ENCODE data around the gene FOXD3. TPM values are rescaled to one million over a fixed set of nuclear protein-coding genes. Genes with fewer than 3 reads are reported as not detected.

FOXD3 gene
- total and polyA plus RNA-seq, 11 donors = 0.03 to 0.81 (median 0.26) TPM; not detected in 1

GRCh38 chr1:63276624-63277023 is 45.7 kb upstream of the FOXD3 start:
- H3K4me1 ChIP-seq = no peaks in the 10 kb centered on the region
- no peaks in the 10 kb centered on the region for H3K9me3 ChIP-seq
- TF ChIP-seq, protein P1, sequence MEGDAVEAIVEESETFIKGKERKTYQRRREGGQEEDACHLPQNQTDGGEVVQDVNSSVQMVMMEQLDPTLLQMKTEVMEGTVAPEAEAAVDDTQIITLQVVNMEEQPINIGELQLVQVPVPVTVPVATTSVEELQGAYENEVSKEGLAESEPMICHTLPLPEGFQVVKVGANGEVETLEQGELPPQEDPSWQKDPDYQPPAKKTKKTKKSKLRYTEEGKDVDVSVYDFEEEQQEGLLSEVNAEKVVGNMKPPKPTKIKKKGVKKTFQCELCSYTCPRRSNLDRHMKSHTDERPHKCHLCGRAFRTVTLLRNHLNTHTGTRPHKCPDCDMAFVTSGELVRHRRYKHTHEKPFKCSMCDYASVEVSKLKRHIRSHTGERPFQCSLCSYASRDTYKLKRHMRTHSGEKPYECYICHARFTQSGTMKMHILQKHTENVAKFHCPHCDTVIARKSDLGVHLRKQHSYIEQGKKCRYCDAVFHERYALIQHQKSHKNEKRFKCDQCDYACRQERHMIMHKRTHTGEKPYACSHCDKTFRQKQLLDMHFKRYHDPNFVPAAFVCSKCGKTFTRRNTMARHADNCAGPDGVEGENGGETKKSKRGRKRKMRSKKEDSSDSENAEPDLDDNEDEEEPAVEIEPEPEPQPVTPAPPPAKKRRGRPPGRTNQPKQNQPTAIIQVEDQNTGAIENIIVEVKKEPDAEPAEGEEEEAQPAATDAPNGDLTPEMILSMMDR (IDR thresholded peaks at IDR 0.05) = no peak
- no peak for TF ChIP-seq POLR2A (IDR thresholded peaks at IDR 0.05)
- DNase-seq (no peak), ATAC-seq (no peak)
- intact Hi-C loops (cut with DNase I) = no loop called here
- H3K36me3 ChIP-seq = no peaks in the 10 kb centered on the region
- 45 to 68% (median 50%) methylated on average over 8 of the region's 8 CpGs for WGBS, 4 donors
- H3K27me3 ChIP-seq = peaks cover 0 to 46% (median 8%) of the 10 kb centered on the region in 9 donors
- H3K27ac ChIP-seq = no peak overlapping the region
- no peak overlapping the region for H3K4me3 ChIP-seq

DNA sequence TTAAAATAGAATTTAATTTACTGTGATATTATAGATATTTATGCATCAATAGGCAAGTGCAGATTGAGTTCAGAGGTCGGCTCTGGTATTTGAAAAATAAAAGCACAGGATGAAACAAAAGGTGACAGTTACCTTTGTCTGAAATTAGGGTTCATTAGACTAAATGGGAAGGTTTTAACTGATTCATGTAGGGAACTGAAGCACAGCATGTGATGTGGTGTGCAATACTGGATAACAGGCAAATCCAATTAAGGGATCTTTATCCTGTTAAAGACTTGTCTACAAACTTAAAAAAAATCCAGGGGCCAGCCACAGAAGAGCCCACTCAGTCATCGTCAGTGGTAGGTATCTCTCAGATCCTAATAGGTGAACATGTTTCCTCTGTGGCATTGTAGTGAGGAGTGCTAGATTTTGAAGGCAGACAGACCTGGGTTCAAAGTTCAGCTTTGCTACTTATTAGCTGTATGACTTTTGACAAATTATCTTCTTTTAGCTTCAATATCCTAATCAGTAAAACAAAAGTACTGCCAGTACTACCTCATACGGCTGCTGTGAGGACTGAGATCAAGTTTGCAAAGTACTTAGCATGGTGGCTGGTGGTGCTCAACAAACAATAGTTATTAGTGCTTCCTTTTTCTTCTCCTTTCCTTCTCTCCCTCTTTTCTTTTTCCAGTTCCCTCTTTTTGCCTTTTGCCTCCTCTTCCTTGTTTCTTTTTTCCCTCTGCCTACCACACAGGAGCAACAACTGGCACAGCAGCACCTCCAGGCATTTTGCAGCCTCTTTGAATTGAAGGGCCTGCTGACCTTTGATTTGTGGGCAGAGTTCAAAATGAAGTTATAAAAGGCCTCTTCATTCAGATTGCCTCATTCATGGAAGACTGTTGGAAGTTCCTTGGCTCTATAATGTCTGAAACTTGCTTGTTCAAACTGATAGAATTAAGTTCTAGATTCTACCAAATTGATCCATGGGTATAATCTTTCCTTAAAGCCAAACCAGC is 44.9 kb upstream of the FOXD3 start:
- H3K27me3 ChIP-seq = peaks cover 0 to 39% (median 4%) of the 10 kb centered on the region in 9 donors
- intact Hi-C loops (cut with DNase I) = no loop called here
- H3K36me3 ChIP-seq = no peaks in the 10 kb centered on the region
- H3K27ac ChIP-seq = no peak overlapping the region
- no peaks in the 10 kb centered on the region for H3K4me1 ChIP-seq
- TF ChIP-seq, protein P1 (IDR thresholded peaks at IDR 0.05) = no peak
- no peak for TF ChIP-seq POLR2A (IDR thresholded peaks at IDR 0.05)
- 67 to 80% (median 74%) methylated on average over 3 of the region's 3 CpGs for WGBS, 4 donors
- H3K9me3 ChIP-seq = no peaks in the 10 kb centered on the region
- DNase-seq = no peak
- no peak overlapping the region for H3K4me3 ChIP-seq
- no peak for ATAC-seq

GRCh38 chr1:63281753-63282152 is 40.6 kb upstream of the FOXD3 start:
- no peaks in the 10 kb centered on the region for H3K9me3 ChIP-seq
- peaks cover 0 to 9% (median 0%) of the 10 kb centered on the region in 9 donors for H3K27me3 ChIP-seq
- ATAC-seq (no peak), DNase-seq (no peak)
- no peak overlapping the region for H3K27ac ChIP-seq
- WGBS, 4 donors = 71 to 85% (median 77%) methylated on average over 2 of the region's 2 CpGs
- TF ChIP-seq, protein P1 (IDR thresholded peaks at IDR 0.05) = no peak
- TF ChIP-seq POLR2A (IDR thresholded peaks at IDR 0.05) = no peak
- no peaks in the 10 kb centered on the region for H3K36me3 ChIP-seq
- H3K4me3 ChIP-seq = no peak overlapping the region
- intact Hi-C loops (cut with DNase I) = no loop called here
- H3K4me1 ChIP-seq = no peaks in the 10 kb centered on the region

- no peaks in the 10 kb centered on the region for H3K4me1 ChIP-seq
- no peak for DNase-seq
- peaks cover 0 to 32% (median 17%) of the 10 kb centered on the region in 12 donors for H3K9me3 ChIP-seq
- H3K4me3 ChIP-seq = no peak overlapping the region
- intact Hi-C loops (cut with DNase I) = no loop called here
- ATAC-seq = no peak
- no peaks in the 10 kb centered on the region for H3K27me3 ChIP-seq
- H3K27ac ChIP-seq = no peak overlapping the region
- TF ChIP-seq, protein P1 (IDR thresholded peaks at IDR 0.05) = no peak
- no peak for TF ChIP-seq POLR2A (IDR thresholded peaks at IDR 0.05)
- no peaks in the 10 kb centered on the region for H3K36me3 ChIP-seq
Measured at GRCh38 chr1:63289135-63289534, 33.2 kb upstream of the FOXD3 start.
